HG02840 (cell line): ENCODE data around the gene TYK2.
"Not testable (repeated sequence)": the region's sequence is repeated elsewhere in the genome, so short reads cannot be mapped to it uniquely, and the experiment has no call there.

Experiments used
- ATAC-seq: cut with Tn5 transposase; IDR thresholded peaks from one replicate; pipeline ENCODE4 v1.9.1; 2021; ENCODE audit warnings: mild to moderate bottlenecking, moderate library complexity, moderate number of reproducible peaks; ENCODE audit not compliant: unreplicated experiment, low FRiP score

Gene TYK2

GRCh38 chr19:10336725-10337124 is 43.6 kb downstream of the TYK2 start:
- not testable (repeated sequence) for ATAC-seq

- ATAC-seq, result no peak
Measured at GRCh38 chr19:10335352-10335985, 44.9 kb downstream of the TYK2 start.

GRCh38 chr19:10334588-10335351 is 45.6 kb downstream of the TYK2 start:
- ATAC-seq, result no peak

- ATAC-seq, result no peak
Measured at GRCh38 chr19:10333758-10334587, 46.4 kb downstream of the TYK2 start.

GRCh38 chr19:10332965-10333757 is 47.2 kb downstream of the TYK2 start, which contains the start of gene RAVER1:
Gene RAVER1, minus strand, starts transcription at chr19:10333529. Its CDS starts 22 bp downstream, at chr19:10333507.
- peak; percentile 82 for ATAC-seq

GRCh38 chr19:10332158-10332964 is 48.0 kb downstream of the TYK2 start:
- ATAC-seq, result no peak

GRCh38 chr19:10329555-10329954 is 50.8 kb downstream of the TYK2 start:
- ATAC-seq, result no peak

GRCh38 chr19:10328558-10329429 is 51.6 kb downstream of the TYK2 start:
- ATAC-seq, result no peak

- no peak for ATAC-seq
Measured at GRCh38 chr19:10327793-10328192, 52.6 kb downstream of the TYK2 start.

- ATAC-seq, result no peak
Measured at GRCh38 chr19:10325732-10326131, 54.6 kb downstream of the TYK2 start.

GRCh38 chr19:10321874-10322835 is 58.2 kb downstream of the TYK2 start:
- no peak for ATAC-seq

- ATAC-seq, result no peak
Measured at GRCh38 chr19:10321417-10321797, 59.0 kb downstream of the TYK2 start.

- ATAC-seq, result no peak
Measured at GRCh38 chr19:10320602-10321416, 59.6 kb downstream of the TYK2 start.

- no peak for ATAC-seq
Measured at GRCh38 chr19:10318807-10319682, 61.3 kb downstream of the TYK2 start.

GRCh38 chr19:10317857-10318462 is 62.4 kb downstream of the TYK2 start:
- ATAC-seq, result no peak
